DND-41 (cell line): ENCODE results near the gene NAMPT.
"Not testable (repeated sequence)": the region's sequence is repeated elsewhere in the genome, so short reads cannot be mapped to it uniquely, and the experiment has no call there.

Experiments
- CTCF ChIP-seq: IDR thresholded peaks from 2 replicates; pipeline ENCODE4 v1.5.1; 2012; ENCODE audit warnings: borderline replicate concordance, low read length, moderate library complexity, mild to moderate bottlenecking; ENCODE audit not compliant: poor library complexity, severe bottlenecking; ENCODE audit errors: extremely low read depth
- EZH2 ChIP-seq: IDR thresholded peaks from 3 replicates; pipeline ENCODE4 v1.6.1; 2012; ENCODE audit warnings: borderline replicate concordance, low read depth, mild to moderate bottlenecking, moderate library complexity, low read length, inconsistent platforms; ENCODE audit not compliant: severe bottlenecking

- TF ChIP-seq CTCF, EZH2: not testable (repeated sequence)
These were observed 13.4 kb upstream of the NAMPT start for GRCh38 chr7:106298155-106298554.
